GM23338 (cell line): ENCODE data around the gene COIL. TPM values are rescaled to one million over a fixed set of nuclear protein-coding genes. Genes with fewer than 3 reads are reported as not detected.

ENCODE experiments used
- ATAC-seq: fragments of 200-7000 bp; cut with Tn5 transposase; 3 replicates; pipeline ENCODE4 v1.9.1; 2020
- DNase-seq: peaks from one replicate; pipeline ENCODE4 v3.0.0-alpha.2; 2015; ENCODE audit warnings: low spot score
- H2AFZ ChIP-seq: fragments of 200-600 bp; sonication (generic); 2 replicates; pipeline ENCODE4 v1.8.0; 2016; ENCODE audit warnings: antibody characterized with exemption, mild to moderate bottlenecking, moderate library complexity
- H3F3A ChIP-seq: fragments of 200-600 bp; sonication (generic); replicated peaks from 2 replicates; pipeline ENCODE4 v1.8.0; 2017; ENCODE audit warnings: antibody characterized with exemption, mixed run types, low read depth
- H3K27ac ChIP-seq: fragments of 200-600 bp; sonication (generic); 2 replicates; pipeline ENCODE4 v1.6.1; 2016; ENCODE audit warnings: low read depth
- H3K27me3 ChIP-seq: fragments of 200-600 bp; sonication (generic); 2 replicates; pipeline ENCODE4 v1.8.0; 2016; ENCODE audit warnings: mild to moderate bottlenecking, mixed run types, moderate library complexity; ENCODE audit not compliant: insufficient read depth
- H3K36me3 ChIP-seq: fragments of 200-600 bp; sonication (generic); 2 replicates; pipeline ENCODE4 v1.8.0; 2016; ENCODE audit warnings: mild to moderate bottlenecking; ENCODE audit not compliant: insufficient read depth
- H3K4me1 ChIP-seq: fragments of 200-600 bp; sonication (generic); 2 replicates; pipeline ENCODE4 v1.8.0; 2016; ENCODE audit warnings: mild to moderate bottlenecking, moderate library complexity; ENCODE audit not compliant: insufficient read depth
- H3K4me2 ChIP-seq: fragments of 200-600 bp; sonication (generic); 2 replicates; pipeline ENCODE4 v1.7.1; 2017; ENCODE audit warnings: mixed run types
- H3K4me3 ChIP-seq: fragments of 200-600 bp; sonication (generic); 2 replicates; pipeline ENCODE4 v1.6.1; 2016; ENCODE audit warnings: mixed run types
- H3K79me2 ChIP-seq: fragments of 200-600 bp; sonication (generic); replicated peaks from 2 replicates; pipeline ENCODE4 v1.8.0; 2017; ENCODE audit warnings: mild to moderate bottlenecking; ENCODE audit not compliant: insufficient read depth
- H3K9me2 ChIP-seq: fragments of 200-600 bp; sonication (generic); 2 replicates; pipeline ENCODE4 v1.8.0; 2017; ENCODE audit not compliant: insufficient read depth
- H4K20me1 ChIP-seq: fragments of 200-600 bp; sonication (generic); replicated peaks from 2 replicates; pipeline ENCODE4 v1.8.0; 2017; ENCODE audit warnings: mild to moderate bottlenecking; ENCODE audit not compliant: insufficient read depth
- H3K27ac Mint-ChIP-seq: 2 replicates; pipeline ENCODE4 v1.8.0; 2020; ENCODE audit warnings: inconsistent platforms, mild to moderate bottlenecking, moderate library complexity, mixed read lengths
- H3K27me3 Mint-ChIP-seq: 3 replicates; pipeline ENCODE4 v1.8.0; 2022; ENCODE audit warnings: low read depth, mild to moderate bottlenecking, moderate library complexity, mixed read lengths, inconsistent platforms; ENCODE audit not compliant: insufficient read depth, poor library complexity
- H3K36me3 Mint-ChIP-seq: 3 replicates; pipeline ENCODE4 v1.8.0; 2021; ENCODE audit warnings: low read depth, mild to moderate bottlenecking, inconsistent platforms, moderate library complexity, mixed read lengths
- H3K4me1 Mint-ChIP-seq: 3 replicates; pipeline ENCODE4 v1.8.0; 2020; ENCODE audit warnings: mild to moderate bottlenecking, inconsistent platforms, mixed read lengths
- H3K4me3 Mint-ChIP-seq: 3 replicates; pipeline ENCODE4 v1.8.0; 2021; ENCODE audit warnings: moderate library complexity, mild to moderate bottlenecking, inconsistent platforms, mixed read lengths
- H3K9me3 Mint-ChIP-seq: 3 replicates; pipeline ENCODE4 v1.8.0; 2020; ENCODE audit warnings: moderate library complexity, mild to moderate bottlenecking, inconsistent platforms, mixed read lengths
- EZH2 ChIP-seq: fragments of 200-600 bp; sonication (generic); IDR thresholded peaks from one replicate; pipeline ENCODE4 v1.8.0; 2017; ENCODE audit warnings: antibody characterized with exemption, mild to moderate bottlenecking, low read depth; ENCODE audit not compliant: unreplicated experiment
- JUNB ChIP-seq: IDR thresholded peaks from one replicate; pipeline ENCODE4 v1.6.1; 2016; ENCODE audit warnings: antibody characterized with exemption; ENCODE audit not compliant: unreplicated experiment
- NANOG ChIP-seq: IDR thresholded peaks from 2 replicates; pipeline ENCODE4 v1.6.1; 2016; ENCODE audit warnings: antibody characterized with exemption, borderline replicate concordance
- POLR2AphosphoS5 ChIP-seq: IDR thresholded peaks from 2 replicates; pipeline ENCODE4 v1.6.1; 2016; ENCODE audit warnings: antibody characterized with exemption, low read depth
- polyA plus RNA-seq: library from polyadenylated mRNA; unstranded; fragments of >200 nt; fragmentation: Nextera tagmentation; extraction: Ambion mirVana; gene quantifications from 2 replicates; pipeline ENCODE4 v1.2.1, GENCODE V29; 2016
- total RNA-seq: library from RNA; depleted of rRNA; stranded (reverse); fragments of >200 nt; shearing (Covaris generic); gene quantifications from 2 replicates; pipeline ENCODE4 v1.2.3, GENCODE V29; 2014
- TF ChIP-seq, protein P1 (sequence below): fragments of 250-450 bp; sonication (Bioruptor Pico); IDR thresholded peaks from 2 replicates; pipeline ENCODE4 v1.5.0; 2020; ENCODE audit warnings: mild to moderate bottlenecking, moderate library complexity
- TF ChIP-seq, protein P2 (sequence below): IDR thresholded peaks from 2 replicates; pipeline ENCODE4 v1.6.1; 2016; ENCODE audit warnings: antibody characterized with exemption
- TF ChIP-seq, protein P3 (sequence below), 2 experiments: fragments of 200-600 bp in 1 of 2; sonication (generic) in 1 of 2; conservative IDR thresholded peaks; 2 replicates each; pipeline versions ENCODE4 v1.5.1 to v1.6.1; 2016 to 2017; ENCODE audit warnings: antibody characterized with exemption in 2 of 2, low read depth in 2 of 2, mild to moderate bottlenecking in 2 of 2, moderate library complexity in 1 of 2
- TF ChIP-seq, protein P4 (sequence below): IDR thresholded peaks from one replicate; pipeline ENCODE4 v1.6.1; 2018; ENCODE audit warnings: antibody characterized with exemption; ENCODE audit not compliant: unreplicated experiment

The COIL gene
- total and polyA plus RNA-seq, 2 experiments from 2014 or later, result 18.5 to 32.2 TPM

DNA sequence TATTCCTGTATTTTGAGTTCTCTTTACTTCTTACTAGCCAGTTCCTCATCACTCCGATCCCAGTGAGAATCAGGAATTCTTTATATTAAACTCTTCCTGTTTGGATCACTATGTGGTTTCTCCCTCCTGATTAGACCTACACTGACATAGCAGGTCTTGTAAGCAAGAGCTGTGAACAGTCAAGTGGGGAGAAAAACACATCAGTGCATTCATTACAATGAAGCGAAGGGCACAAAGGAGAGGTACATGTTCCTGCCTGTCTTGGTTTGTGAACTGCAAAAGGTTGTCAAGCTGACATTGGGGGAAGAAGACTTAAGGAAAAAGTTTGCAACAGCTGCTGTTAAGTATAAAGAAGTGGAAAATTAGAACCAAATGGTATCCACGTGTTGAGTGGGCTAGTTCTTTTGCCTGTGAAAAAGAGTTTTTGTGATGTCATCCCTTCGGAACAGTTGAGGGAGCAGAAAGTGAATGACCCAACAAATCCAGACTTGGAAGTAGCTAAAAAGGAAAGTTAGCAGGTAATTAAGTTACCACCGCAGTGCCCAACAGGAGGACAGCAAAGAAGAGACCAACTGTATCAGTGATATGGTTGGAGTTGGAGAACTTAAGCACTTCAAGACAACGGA lies 24.0 kb downstream of the COIL start (continued):
- TF ChIP-seq, protein P1, sequence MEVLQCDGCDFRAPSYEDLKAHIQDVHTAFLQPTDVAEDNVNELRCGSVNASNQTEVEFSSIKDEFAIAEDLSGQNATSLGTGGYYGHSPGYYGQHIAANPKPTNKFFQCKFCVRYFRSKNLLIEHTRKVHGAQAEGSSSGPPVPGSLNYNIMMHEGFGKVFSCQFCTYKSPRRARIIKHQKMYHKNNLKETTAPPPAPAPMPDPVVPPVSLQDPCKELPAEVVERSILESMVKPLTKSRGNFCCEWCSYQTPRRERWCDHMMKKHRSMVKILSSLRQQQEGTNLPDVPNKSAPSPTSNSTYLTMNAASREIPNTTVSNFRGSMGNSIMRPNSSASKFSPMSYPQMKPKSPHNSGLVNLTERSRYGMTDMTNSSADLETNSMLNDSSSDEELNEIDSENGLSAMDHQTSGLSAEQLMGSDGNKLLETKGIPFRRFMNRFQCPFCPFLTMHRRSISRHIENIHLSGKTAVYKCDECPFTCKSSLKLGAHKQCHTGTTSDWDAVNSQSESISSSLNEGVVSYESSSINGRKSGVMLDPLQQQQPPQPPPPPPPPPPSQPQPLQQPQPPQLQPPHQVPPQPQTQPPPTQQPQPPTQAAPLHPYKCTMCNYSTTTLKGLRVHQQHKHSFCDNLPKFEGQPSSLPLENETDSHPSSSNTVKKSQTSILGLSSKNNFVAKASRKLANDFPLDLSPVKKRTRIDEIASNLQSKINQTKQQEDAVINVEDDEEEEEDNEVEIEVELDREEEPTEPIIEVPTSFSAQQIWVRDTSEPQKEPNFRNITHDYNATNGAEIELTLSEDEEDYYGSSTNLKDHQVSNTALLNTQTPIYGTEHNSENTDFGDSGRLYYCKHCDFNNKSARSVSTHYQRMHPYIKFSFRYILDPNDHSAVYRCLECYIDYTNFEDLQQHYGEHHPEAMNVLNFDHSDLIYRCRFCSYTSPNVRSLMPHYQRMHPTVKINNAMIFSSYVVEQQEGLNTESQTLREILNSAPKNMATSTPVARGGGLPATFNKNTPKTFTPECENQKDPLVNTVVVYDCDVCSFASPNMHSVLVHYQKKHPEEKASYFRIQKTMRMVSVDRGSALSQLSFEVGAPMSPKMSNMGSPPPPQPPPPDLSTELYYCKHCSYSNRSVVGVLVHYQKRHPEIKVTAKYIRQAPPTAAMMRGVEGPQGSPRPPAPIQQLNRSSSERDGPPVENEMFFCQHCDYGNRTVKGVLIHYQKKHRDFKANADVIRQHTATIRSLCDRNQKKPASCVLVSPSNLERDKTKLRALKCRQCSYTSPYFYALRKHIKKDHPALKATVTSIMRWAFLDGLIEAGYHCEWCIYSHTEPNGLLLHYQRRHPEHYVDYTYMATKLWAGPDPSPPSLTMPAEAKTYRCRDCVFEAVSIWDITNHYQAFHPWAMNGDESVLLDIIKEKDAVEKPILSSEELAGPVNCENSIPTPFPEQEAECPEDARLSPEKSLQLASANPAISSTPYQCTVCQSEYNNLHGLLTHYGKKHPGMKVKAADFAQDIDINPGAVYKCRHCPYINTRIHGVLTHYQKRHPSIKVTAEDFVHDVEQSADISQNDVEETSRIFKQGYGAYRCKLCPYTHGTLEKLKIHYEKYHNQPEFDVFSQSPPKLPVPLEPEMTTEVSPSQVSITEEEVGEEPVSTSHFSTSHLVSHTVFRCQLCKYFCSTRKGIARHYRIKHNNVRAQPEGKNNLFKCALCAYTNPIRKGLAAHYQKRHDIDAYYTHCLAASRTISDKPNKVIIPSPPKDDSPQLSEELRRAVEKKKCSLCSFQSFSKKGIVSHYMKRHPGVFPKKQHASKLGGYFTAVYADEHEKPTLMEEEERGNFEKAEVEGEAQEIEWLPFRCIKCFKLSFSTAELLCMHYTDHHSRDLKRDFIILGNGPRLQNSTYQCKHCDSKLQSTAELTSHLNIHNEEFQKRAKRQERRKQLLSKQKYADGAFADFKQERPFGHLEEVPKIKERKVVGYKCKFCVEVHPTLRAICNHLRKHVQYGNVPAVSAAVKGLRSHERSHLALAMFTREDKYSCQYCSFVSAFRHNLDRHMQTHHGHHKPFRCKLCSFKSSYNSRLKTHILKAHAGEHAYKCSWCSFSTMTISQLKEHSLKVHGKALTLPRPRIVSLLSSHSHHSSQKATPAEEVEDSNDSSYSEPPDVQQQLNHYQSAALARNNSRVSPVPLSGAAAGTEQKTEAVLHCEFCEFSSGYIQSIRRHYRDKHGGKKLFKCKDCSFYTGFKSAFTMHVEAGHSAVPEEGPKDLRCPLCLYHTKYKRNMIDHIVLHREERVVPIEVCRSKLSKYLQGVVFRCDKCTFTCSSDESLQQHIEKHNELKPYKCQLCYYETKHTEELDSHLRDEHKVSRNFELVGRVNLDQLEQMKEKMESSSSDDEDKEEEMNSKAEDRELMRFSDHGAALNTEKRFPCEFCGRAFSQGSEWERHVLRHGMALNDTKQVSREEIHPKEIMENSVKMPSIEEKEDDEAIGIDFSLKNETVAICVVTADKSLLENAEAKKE, result no peak
- TF ChIP-seq, protein P2, sequence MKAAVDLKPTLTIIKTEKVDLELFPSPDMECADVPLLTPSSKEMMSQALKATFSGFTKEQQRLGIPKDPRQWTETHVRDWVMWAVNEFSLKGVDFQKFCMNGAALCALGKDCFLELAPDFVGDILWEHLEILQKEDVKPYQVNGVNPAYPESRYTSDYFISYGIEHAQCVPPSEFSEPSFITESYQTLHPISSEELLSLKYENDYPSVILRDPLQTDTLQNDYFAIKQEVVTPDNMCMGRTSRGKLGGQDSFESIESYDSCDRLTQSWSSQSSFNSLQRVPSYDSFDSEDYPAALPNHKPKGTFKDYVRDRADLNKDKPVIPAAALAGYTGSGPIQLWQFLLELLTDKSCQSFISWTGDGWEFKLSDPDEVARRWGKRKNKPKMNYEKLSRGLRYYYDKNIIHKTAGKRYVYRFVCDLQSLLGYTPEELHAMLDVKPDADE, result no peak

DNA sequence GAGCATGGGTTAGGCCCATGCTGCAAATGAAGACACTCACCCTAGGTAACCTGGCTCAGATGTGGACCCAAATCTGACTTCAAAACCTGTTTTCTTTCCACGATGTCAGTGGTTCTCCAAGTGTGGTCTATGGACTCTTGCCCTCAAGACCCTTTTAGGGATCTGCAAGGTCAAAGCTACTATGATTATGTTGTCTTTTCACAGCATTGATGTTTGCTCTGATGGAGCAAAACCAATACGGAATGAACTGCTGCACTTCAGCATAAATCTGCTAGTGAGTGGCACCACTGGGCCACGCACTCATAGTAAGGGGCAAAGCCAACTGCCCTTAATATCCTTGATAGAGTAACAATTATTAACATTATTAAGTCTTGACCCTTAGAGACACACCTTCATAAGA lies 25.4 kb downstream of the COIL start:
- no peak overlapping the region for H3K27ac Mint-ChIP-seq
- no peak for TF ChIP-seq NANOG
- TF ChIP-seq, protein P3, sequence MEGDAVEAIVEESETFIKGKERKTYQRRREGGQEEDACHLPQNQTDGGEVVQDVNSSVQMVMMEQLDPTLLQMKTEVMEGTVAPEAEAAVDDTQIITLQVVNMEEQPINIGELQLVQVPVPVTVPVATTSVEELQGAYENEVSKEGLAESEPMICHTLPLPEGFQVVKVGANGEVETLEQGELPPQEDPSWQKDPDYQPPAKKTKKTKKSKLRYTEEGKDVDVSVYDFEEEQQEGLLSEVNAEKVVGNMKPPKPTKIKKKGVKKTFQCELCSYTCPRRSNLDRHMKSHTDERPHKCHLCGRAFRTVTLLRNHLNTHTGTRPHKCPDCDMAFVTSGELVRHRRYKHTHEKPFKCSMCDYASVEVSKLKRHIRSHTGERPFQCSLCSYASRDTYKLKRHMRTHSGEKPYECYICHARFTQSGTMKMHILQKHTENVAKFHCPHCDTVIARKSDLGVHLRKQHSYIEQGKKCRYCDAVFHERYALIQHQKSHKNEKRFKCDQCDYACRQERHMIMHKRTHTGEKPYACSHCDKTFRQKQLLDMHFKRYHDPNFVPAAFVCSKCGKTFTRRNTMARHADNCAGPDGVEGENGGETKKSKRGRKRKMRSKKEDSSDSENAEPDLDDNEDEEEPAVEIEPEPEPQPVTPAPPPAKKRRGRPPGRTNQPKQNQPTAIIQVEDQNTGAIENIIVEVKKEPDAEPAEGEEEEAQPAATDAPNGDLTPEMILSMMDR (conservative IDR thresholded peaks at IDR 0.05; ENCODE audit: low read depth in 2 of 2), result no peak
- TF ChIP-seq, protein P2, result no peak
- TF ChIP-seq POLR2AphosphoS5, result no peak
- TF ChIP-seq EZH2, result no peak
- no peak for TF ChIP-seq JUNB
- TF ChIP-seq, protein P4, sequence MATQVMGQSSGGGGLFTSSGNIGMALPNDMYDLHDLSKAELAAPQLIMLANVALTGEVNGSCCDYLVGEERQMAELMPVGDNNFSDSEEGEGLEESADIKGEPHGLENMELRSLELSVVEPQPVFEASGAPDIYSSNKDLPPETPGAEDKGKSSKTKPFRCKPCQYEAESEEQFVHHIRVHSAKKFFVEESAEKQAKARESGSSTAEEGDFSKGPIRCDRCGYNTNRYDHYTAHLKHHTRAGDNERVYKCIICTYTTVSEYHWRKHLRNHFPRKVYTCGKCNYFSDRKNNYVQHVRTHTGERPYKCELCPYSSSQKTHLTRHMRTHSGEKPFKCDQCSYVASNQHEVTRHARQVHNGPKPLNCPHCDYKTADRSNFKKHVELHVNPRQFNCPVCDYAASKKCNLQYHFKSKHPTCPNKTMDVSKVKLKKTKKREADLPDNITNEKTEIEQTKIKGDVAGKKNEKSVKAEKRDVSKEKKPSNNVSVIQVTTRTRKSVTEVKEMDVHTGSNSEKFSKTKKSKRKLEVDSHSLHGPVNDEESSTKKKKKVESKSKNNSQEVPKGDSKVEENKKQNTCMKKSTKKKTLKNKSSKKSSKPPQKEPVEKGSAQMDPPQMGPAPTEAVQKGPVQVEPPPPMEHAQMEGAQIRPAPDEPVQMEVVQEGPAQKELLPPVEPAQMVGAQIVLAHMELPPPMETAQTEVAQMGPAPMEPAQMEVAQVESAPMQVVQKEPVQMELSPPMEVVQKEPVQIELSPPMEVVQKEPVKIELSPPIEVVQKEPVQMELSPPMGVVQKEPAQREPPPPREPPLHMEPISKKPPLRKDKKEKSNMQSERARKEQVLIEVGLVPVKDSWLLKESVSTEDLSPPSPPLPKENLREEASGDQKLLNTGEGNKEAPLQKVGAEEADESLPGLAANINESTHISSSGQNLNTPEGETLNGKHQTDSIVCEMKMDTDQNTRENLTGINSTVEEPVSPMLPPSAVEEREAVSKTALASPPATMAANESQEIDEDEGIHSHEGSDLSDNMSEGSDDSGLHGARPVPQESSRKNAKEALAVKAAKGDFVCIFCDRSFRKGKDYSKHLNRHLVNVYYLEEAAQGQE, result no peak
- H3K4me3 Mint-ChIP-seq, result no peak overlapping the region
- H3K79me2 ChIP-seq, result no peaks in the 10 kb centered on the region
- H3K36me3 Mint-ChIP-seq, result peaks cover 86% of the 10 kb centered on the region
- H3K36me3 ChIP-seq, result peaks cover 11% of the 10 kb centered on the region
- DNase-seq, result no peak
- H3K9me3 Mint-ChIP-seq, result peaks cover 36% of the 10 kb centered on the region
- peaks cover 5% of the 10 kb centered on the region for H3K27me3 Mint-ChIP-seq
- no peak overlapping the region for H3K4me2 ChIP-seq
- 0 out of 2 replicates have a peak, but pooled peaks cover 2% of the 10 kb centered on the region for H3F3A ChIP-seq
- H3K4me1 Mint-ChIP-seq, result 0 out of 3 replicates have a peak, but pooled peaks cover 2% of the 10 kb centered on the region
- no peaks in the 10 kb centered on the region for H3K27me3 ChIP-seq
- H4K20me1 ChIP-seq, result no peaks in the 10 kb centered on the region
- H3K4me1 ChIP-seq, result no peaks in the 10 kb centered on the region
- no peak overlapping the region for H3K4me3 ChIP-seq
- H2AFZ ChIP-seq, result no peak overlapping the region
- ATAC-seq, result no peak
- H3K9me2 ChIP-seq, result no peaks in the 10 kb centered on the region
- H3K27ac ChIP-seq, result no peak overlapping the region
